Mesenchymal stem cell (in vitro differentiated cells and primary cell): ENCODE data around the gene MFNG.

Source experiments
- DNase-seq: peaks from one replicate; pipeline ENCODE4 v3.0.0-alpha.2; 2013
- H2AFZ ChIP-seq: one replicate; pipeline ENCODE4 v1.6.1; 2013; ENCODE audit warnings: low read depth, mild to moderate bottlenecking, control low read depth, inconsistent platforms, low read length, moderate library complexity
- H2AK5ac ChIP-seq: 2 replicates; pipeline ENCODE4 v1.6.1; 2013; ENCODE audit warnings: low read length, moderate library complexity, mild to moderate bottlenecking, inconsistent platforms; ENCODE audit not compliant: severe bottlenecking
- H2BK120ac ChIP-seq: one replicate; pipeline ENCODE4 v1.6.1; 2013; ENCODE audit warnings: low read depth, mild to moderate bottlenecking, inconsistent platforms, low read length, moderate library complexity
- H2BK12ac ChIP-seq, 2 experiments: one replicate each; pipeline ENCODE4 v1.6.1; 2013; ENCODE audit warnings: inconsistent platforms in 2 of 2, low read length in 2 of 2, mild to moderate bottlenecking in 2 of 2, moderate library complexity in 2 of 2, control low read depth in 1 of 2
- H2BK15ac ChIP-seq: one replicate; pipeline ENCODE4 v1.6.1; 2013; ENCODE audit warnings: mild to moderate bottlenecking, low read depth, inconsistent platforms; ENCODE audit not compliant: poor library complexity, severe bottlenecking
- H2BK5ac ChIP-seq: 2 replicates; pipeline ENCODE4 v1.6.1; 2013; ENCODE audit warnings: low read depth, mild to moderate bottlenecking, low read length, control low read depth, inconsistent platforms; ENCODE audit not compliant: poor library complexity, severe bottlenecking
- H3K14ac ChIP-seq, 2 experiments: one replicate each; pipeline ENCODE4 v1.6.1; 2013; ENCODE audit warnings: inconsistent platforms in 2 of 2, low read length in 2 of 2, control low read depth in 1 of 2, mild to moderate bottlenecking in 1 of 2, moderate library complexity in 1 of 2
- H3K18ac ChIP-seq, 2 experiments: one replicate each; pipeline ENCODE4 v1.6.1; 2013; ENCODE audit warnings: inconsistent platforms in 2 of 2, low read length in 2 of 2, control low read depth in 1 of 2, low read depth in 1 of 2, mild to moderate bottlenecking in 1 of 2
- H3K23ac ChIP-seq, 2 experiments: one replicate each; pipeline ENCODE4 v1.6.1; 2013; ENCODE audit warnings: inconsistent platforms in 2 of 2, low read length in 2 of 2, mild to moderate bottlenecking in 2 of 2, moderate library complexity in 2 of 2, control low read depth in 1 of 2
- H3K27ac ChIP-seq: 2 replicates; pipeline ENCODE4 v1.5.1; 2013; ENCODE audit warnings: mild to moderate bottlenecking, moderate library complexity, low read length, control low read depth, inconsistent platforms; ENCODE audit not compliant: poor library complexity, severe bottlenecking
- H3K27me3 ChIP-seq, 2 experiments: 2 replicates each; pipeline versions ENCODE4 v1.6.1 to v1.7.0; 2013; ENCODE audit warnings: low read length in 2 of 2, mild to moderate bottlenecking in 2 of 2, moderate library complexity in 2 of 2, control low read depth in 1 of 2, inconsistent platforms in 1 of 2; ENCODE audit not compliant: control insufficient read depth in 1 of 2, insufficient read depth in 1 of 2
- H3K36me3 ChIP-seq, 2 experiments: 2 replicates each; pipeline versions ENCODE4 v1.6.1 to v1.7.0; 2013; ENCODE audit warnings: low read length in 2 of 2, control low read depth in 1 of 2, inconsistent platforms in 1 of 2, low read depth in 1 of 2, mild to moderate bottlenecking in 1 of 2; ENCODE audit not compliant: insufficient read depth in 2 of 2, control insufficient read depth in 1 of 2
- H3K4ac ChIP-seq, 2 experiments: one replicate each; pipeline ENCODE4 v1.6.1; 2013; ENCODE audit warnings: inconsistent platforms in 2 of 2, low read length in 2 of 2, mild to moderate bottlenecking in 2 of 2, moderate library complexity in 2 of 2, control low read depth in 1 of 2, low read depth in 1 of 2
- H3K4me1 ChIP-seq: 2 replicates; pipeline ENCODE4 v1.6.1; 2013; ENCODE audit warnings: low read depth, low read length, control low read depth; ENCODE audit not compliant: control insufficient read depth, insufficient read depth
- H3K4me2 ChIP-seq: 2 replicates; pipeline ENCODE4 v1.6.1; 2013; ENCODE audit warnings: low read length, mild to moderate bottlenecking, inconsistent platforms; ENCODE audit not compliant: poor library complexity, severe bottlenecking
- H3K4me3 ChIP-seq, 2 experiments: 2 replicates each; pipeline versions ENCODE4 v1.5.1 to v1.7.0; 2013; ENCODE audit warnings: low read length in 2 of 2, mild to moderate bottlenecking in 2 of 2, control low read depth in 1 of 2, low read depth in 1 of 2; ENCODE audit not compliant: insufficient read depth in 1 of 2
- H3K79me1 ChIP-seq: replicated peaks from 2 replicates; pipeline ENCODE4 v1.6.1; 2013; ENCODE audit warnings: mild to moderate bottlenecking, control low read depth, low read length, inconsistent platforms; ENCODE audit not compliant: poor library complexity, severe bottlenecking
- H3K9ac ChIP-seq: 2 replicates; pipeline ENCODE4 v1.7.0; 2013; ENCODE audit warnings: mild to moderate bottlenecking, low read length, moderate library complexity
- H3K9me3 ChIP-seq: 2 replicates; pipeline ENCODE4 v1.7.0; 2013; ENCODE audit warnings: mild to moderate bottlenecking, low read length; ENCODE audit not compliant: control insufficient read depth
- H4K8ac ChIP-seq: one replicate; pipeline ENCODE4 v1.6.1; 2013; ENCODE audit warnings: inconsistent platforms, mild to moderate bottlenecking, low read length, moderate library complexity
- H4K91ac ChIP-seq: one replicate; pipeline ENCODE4 v1.6.1; 2013; ENCODE audit warnings: mild to moderate bottlenecking, low read length, inconsistent platforms
- WGBS: methylation state at CpG from one replicate; pipeline ENCODE4 v1.1.7; 2013; ENCODE audit warnings: mixed read lengths; 5-methylcytosine and 5-hydroxymethylcytosine counted together

Gene MFNG

GRCh38 chr22:37481347-37481907 lies 4.8 kb downstream of the MFNG start:
- peaks cover 14% of the 10 kb centered on the region for H3K4me1 ChIP-seq
- no peak overlapping the region for H3K27ac ChIP-seq
- no peak overlapping the region for H2AFZ ChIP-seq
- no peak overlapping the region for H4K91ac ChIP-seq
- H2BK120ac ChIP-seq = no peak overlapping the region
- no peak overlapping the region for H3K14ac ChIP-seq
- 85% methylated on average over 11 of the region's 12 CpGs for WGBS
- no peaks in the 10 kb centered on the region for H3K9me3 ChIP-seq
- H2AK5ac ChIP-seq = no peak overlapping the region
- H3K36me3 ChIP-seq = peaks cover 0 to 10% of the 10 kb centered on the region in 2 experiments
- H3K27me3 ChIP-seq = peaks cover 0 to 65% of the 10 kb centered on the region in 2 experiments
- no peak overlapping the region for H3K23ac ChIP-seq
- H2BK12ac ChIP-seq = peak overlapping the region in 1 of 2 experiments; percentile 4
- H3K4me2 ChIP-seq = no peak overlapping the region
- no peak overlapping the region for H3K4me3 ChIP-seq
- H4K8ac ChIP-seq = no peak overlapping the region
- H2BK5ac ChIP-seq = no peak overlapping the region
- no peaks in the 10 kb centered on the region for H3K79me1 ChIP-seq
- no peak overlapping the region for H3K9ac ChIP-seq
- no peak overlapping the region for H3K4ac ChIP-seq
- no peak for DNase-seq
- no peak overlapping the region for H2BK15ac ChIP-seq
- H3K18ac ChIP-seq = no peak overlapping the region

DNA sequence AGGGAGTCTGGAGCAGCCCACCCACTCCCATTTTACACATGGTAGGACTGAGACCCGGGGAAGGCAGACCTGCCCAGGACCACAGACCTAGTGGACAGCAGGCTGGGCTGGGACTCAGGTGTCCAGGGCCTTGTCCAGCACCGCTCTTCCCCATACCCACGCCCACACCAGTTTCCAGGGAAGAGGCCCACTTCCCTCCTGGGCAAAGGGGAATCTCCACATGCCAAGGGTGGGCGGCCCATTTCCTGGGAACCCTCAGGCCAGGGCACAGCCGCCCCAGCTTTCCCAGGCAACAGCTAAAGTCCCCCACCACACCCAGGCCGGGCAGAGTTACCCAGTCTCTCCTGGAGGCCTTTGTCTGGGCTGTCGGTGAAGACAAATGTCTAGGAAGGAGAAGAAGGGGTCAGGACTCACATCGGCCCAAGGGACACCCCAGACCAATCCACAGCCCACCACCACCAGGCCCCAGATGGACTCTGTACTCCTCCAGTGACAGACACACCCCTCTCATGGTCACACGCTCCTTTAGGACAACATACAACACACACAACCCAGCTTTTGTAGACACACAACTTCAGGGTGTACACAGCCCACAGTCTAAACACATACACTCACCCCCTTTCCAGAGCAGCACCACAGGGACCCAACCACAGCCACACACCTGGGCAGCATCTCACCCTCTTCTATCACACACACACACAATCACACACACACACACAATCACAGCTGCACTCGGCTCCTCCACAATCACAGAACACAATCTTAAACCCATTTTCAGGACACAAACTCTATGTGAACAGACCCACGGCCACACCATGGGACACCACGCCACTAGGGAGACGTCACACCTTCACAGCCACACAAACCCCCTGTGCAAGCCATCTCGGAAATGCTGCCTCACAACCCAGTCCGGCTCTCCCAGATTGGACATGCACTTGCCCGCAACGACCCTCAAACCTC lies 5.5 kb downstream of the MFNG start:
- Histone ChIP-seq H3K36me3 (peaks cover 0 to 13% of the 10 kb centered on the region in 2 experiments), H3K14ac (no peak overlapping the region), H3K4me1 (peaks cover 12% of the 10 kb centered on the region), H3K23ac (no peak overlapping the region), H3K9me3 (no peaks in the 10 kb centered on the region), H4K8ac (no peak overlapping the region), H4K91ac (no peak overlapping the region), H2BK5ac (no peak overlapping the region), H3K79me1 (no peaks in the 10 kb centered on the region), H3K4me3 (no peak overlapping the region), H3K9ac (no peak overlapping the region), H2BK12ac (no peak overlapping the region), H2BK15ac (no peak overlapping the region), H3K4me2 (no peak overlapping the region), H2AK5ac (no peak overlapping the region), H3K4ac (no peak overlapping the region), H3K18ac (no peak overlapping the region), H3K27ac (no peak overlapping the region), H3K27me3 (peaks cover 0 to 58% of the 10 kb centered on the region in 2 experiments), H2AFZ (no peak overlapping the region), H2BK120ac (no peak overlapping the region)
- WGBS = 86% methylated on average over 15 of the region's 17 CpGs
- DNase-seq = no peak

- no peak overlapping the region for H2AFZ ChIP-seq
- H3K4ac ChIP-seq = no peak overlapping the region
- H3K27me3 ChIP-seq = peaks cover 0 to 61% of the 10 kb centered on the region in 2 experiments
- no peak overlapping the region for H3K4me3 ChIP-seq
- H3K79me1 ChIP-seq = no peaks in the 10 kb centered on the region
- no peak overlapping the region for H4K8ac ChIP-seq
- DNase-seq = no peak
- H2BK12ac ChIP-seq = no peak overlapping the region
- H2BK120ac ChIP-seq = no peak overlapping the region
- H2BK5ac ChIP-seq = no peak overlapping the region
- no peak overlapping the region for H2BK15ac ChIP-seq
- no peak overlapping the region for H3K14ac ChIP-seq
- no peak overlapping the region for H3K9ac ChIP-seq
- 93% methylated on average over 15 of the region's 15 CpGs for WGBS
- no peaks in the 10 kb centered on the region for H3K9me3 ChIP-seq
- no peak overlapping the region for H2AK5ac ChIP-seq
- H3K18ac ChIP-seq = no peak overlapping the region
- peaks cover 0 to 20% of the 10 kb centered on the region in 2 experiments for H3K36me3 ChIP-seq
- H3K23ac ChIP-seq = no peak overlapping the region
- no peak overlapping the region for H4K91ac ChIP-seq
- no peak overlapping the region for H3K27ac ChIP-seq
- H3K4me2 ChIP-seq = no peak overlapping the region
- peaks cover 18% of the 10 kb centered on the region for H3K4me1 ChIP-seq
Observed at GRCh38 chr22:37479196-37479595, 7.0 kb downstream of the MFNG start.
